Measurements from ENCODE around the gene DDO. TPM values are rescaled to one million over a fixed set of nuclear protein-coding genes. Genes with fewer than 3 reads are reported as not detected.

Gene DDO
- total and polyA plus RNA-seq, 2 of the 4 experiments (the other 2 are of a cell fraction): 0.15 to 0.18 TPM

- TF ChIP-seq MAFK (IDR thresholded peaks at IDR 0.05; ENCODE audit: low read depth, low read length): no peak
These were observed 46.0 kb upstream of the DDO start (continued) for GRCh38 chr6:110461376-110461775.

GRCh38 chr6:110459137-110459536 is 43.8 kb upstream of the DDO start:
- ChIA-PET CTCF (interaction anchor here (0.6 kb wide), 1 partner anchor 88 kb away, joined by 3 read pairs; no protein-coding TSS in a partner anchor), POLR2A (ENCODE audit: unreplicated experiment) (no interaction called here)
- Histone ChIP-seq H3K79me1 (ENCODE audit: low read depth in 1 of 2, low read length in 2 of 2) (no peaks in the 10 kb centered on the region), H2BK15ac (ENCODE audit: low read depth, low read length) (no peak overlapping the region), H3K27me3 (ENCODE audit: control insufficient read depth, insufficient read depth, low read length) (peaks cover 7% of the 10 kb centered on the region), H3K27ac (ENCODE audit: insufficient read depth, low read length) (no peak overlapping the region), H2AK5ac (ENCODE audit: low read depth, low read length) (no peak overlapping the region), H3K4me1 (ENCODE audit: control insufficient read depth, insufficient read depth, low read length) (no peaks in the 10 kb centered on the region), H3K9me1 (ENCODE audit: insufficient read depth, low read length) (no peaks in the 10 kb centered on the region; the same call in 1 of the 2 replicates), H3K4me2 (ENCODE audit: low read depth, low read length) (no peak overlapping the region), H3K9me3 (ENCODE audit: control insufficient read depth, insufficient read depth, low read length) (no peaks in the 10 kb centered on the region), H2AFZ (replicated peaks; ENCODE audit: low read length, poor library complexity) (no peak overlapping the region), H4K91ac (ENCODE audit: insufficient read depth, low read depth, low read length) (no peak overlapping the region), H2BK20ac (ENCODE audit: low read depth, low read length) (no peak overlapping the region), H4K8ac (ENCODE audit: low read depth in 2 of 2, low read length in 2 of 2) (no peak overlapping the region), H2AK9ac (replicated peaks; ENCODE audit: low read depth, low read length, poor library complexity) (no peak overlapping the region), H3K18ac (ENCODE audit: low read depth, low read length) (no peak overlapping the region), H4K5ac (ENCODE audit: low read depth, low read length) (no peak overlapping the region), H3K4me3 (ENCODE audit: insufficient read depth, low read depth, low read length) (no peak overlapping the region), H2BK5ac (ENCODE audit: low read depth, low read length, poor library complexity, severe bottlenecking) (no peak overlapping the region), H3K4ac (ENCODE audit: low read depth, low read length) (no peak overlapping the region), H4K20me1 (ENCODE audit: insufficient read depth, low read length) (no peaks in the 10 kb centered on the region), H3K56ac (ENCODE audit: extremely low read depth, insufficient read depth, low read length) (no peak overlapping the region), H3K9ac (ENCODE audit: low read depth, low read length) (no peak overlapping the region), H3K14ac (replicated peaks; ENCODE audit: low read depth, low read length) (no peak overlapping the region), H2BK120ac (ENCODE audit: low read depth, low read length) (no peak overlapping the region), H3K23ac (ENCODE audit: low read depth, low read length) (no peak overlapping the region), H3K36me3 (ENCODE audit: control insufficient read depth, insufficient read depth, low read length) (no peaks in the 10 kb centered on the region)
- intact Hi-C loops (cut with micrococcal nuclease): no loop called here
- dilution Hi-C loops (cut with HindIII; ENCODE audit: low sequenced_read_pairs, unreplicated experiment): no loop called here
- no peak for ATAC-seq (ENCODE audit: low read depth)
- in situ Hi-C loops (cut with MboI; ENCODE audit: low sequenced_read_pairs): no loop called here
- DNase-seq: no peak
- no TSS peak for BruUV-seq (replicated peaks)
- TF ChIP-seq RFX5 (IDR thresholded peaks at IDR 0.05; ENCODE audit: low read depth, low read length): no peak
- no peak for TF ChIP-seq USF2 (IDR thresholded peaks at IDR 0.05; ENCODE audit: low read depth, low read length)
- TF ChIP-seq CTCF (conservative IDR thresholded peaks at IDR 0.05; ENCODE audit: low read depth, low read length): no peak
- TF ChIP-seq NFE2L2 (IDR thresholded peaks at IDR 0.05; ENCODE audit: low read depth, low read length): no peak
- no peak for TF ChIP-seq CEBPB (IDR thresholded peaks at IDR 0.05; ENCODE audit: low read depth, low read length)
- TF ChIP-seq POLR2A (IDR thresholded peaks at IDR 0.05; ENCODE audit: low read depth, low read length): no peak
- no peak for TF ChIP-seq FOS (IDR thresholded peaks at IDR 0.05; ENCODE audit: low read depth, low read length)
- TF ChIP-seq MAZ (IDR thresholded peaks at IDR 0.05; ENCODE audit: borderline replicate concordance, low read depth, low read length): no peak
- no peak for TF ChIP-seq RCOR1 (IDR thresholded peaks at IDR 0.05; ENCODE audit: insufficient replicate concordance, low read length)
- WGBS, 2 experiments (ENCODE audit: extremely low coverage in 2 of 2, insufficient read length in 1 of 2): no CpG with 5 or more reads among the region's 2 CpGs
